Astrocyte (in vitro differentiated cells and primary cell): ENCODE results near the gene PFDN2.

Experiments
- EZH2 ChIP-seq: IDR thresholded peaks from 2 replicates; pipeline ENCODE4 v1.6.1; 2012; ENCODE audit warnings: mild to moderate bottlenecking, low read length, inconsistent platforms; ENCODE audit not compliant: insufficient read depth
- TF ChIP-seq, protein P1 (sequence below): IDR thresholded peaks from 2 replicates; pipeline ENCODE4 v1.5.1; 2011; ENCODE audit warnings: low read depth, mild to moderate bottlenecking, inconsistent platforms, low read length, moderate library complexity; ENCODE audit not compliant: insufficient read depth

DNA sequence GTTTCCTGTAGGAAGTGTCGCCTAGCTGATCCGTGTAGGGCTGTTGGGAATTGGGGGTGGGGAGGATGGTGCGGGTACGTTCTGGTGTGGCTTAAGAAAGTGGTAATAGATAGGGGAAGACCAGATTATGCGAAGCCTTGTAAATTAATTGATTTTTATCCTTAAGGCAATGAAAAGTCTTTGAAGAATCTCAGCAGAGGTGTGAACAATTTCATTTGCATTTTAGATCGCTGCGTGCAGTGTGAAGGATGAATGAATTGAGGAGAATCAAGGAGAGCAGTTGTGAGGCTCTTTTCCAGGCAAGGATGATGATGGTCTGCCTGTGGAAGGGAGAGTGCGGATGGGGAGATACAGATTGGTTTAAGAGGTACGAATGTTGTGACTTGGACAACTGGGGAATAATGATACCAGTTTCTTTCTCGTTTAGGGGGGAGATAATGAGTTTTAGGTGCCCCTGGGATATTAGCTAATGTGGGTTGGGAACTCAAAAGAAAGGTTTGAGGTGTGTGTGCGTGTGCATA lies 15.4 kb upstream of the PFDN2 start:
- TF ChIP-seq, protein P1, sequence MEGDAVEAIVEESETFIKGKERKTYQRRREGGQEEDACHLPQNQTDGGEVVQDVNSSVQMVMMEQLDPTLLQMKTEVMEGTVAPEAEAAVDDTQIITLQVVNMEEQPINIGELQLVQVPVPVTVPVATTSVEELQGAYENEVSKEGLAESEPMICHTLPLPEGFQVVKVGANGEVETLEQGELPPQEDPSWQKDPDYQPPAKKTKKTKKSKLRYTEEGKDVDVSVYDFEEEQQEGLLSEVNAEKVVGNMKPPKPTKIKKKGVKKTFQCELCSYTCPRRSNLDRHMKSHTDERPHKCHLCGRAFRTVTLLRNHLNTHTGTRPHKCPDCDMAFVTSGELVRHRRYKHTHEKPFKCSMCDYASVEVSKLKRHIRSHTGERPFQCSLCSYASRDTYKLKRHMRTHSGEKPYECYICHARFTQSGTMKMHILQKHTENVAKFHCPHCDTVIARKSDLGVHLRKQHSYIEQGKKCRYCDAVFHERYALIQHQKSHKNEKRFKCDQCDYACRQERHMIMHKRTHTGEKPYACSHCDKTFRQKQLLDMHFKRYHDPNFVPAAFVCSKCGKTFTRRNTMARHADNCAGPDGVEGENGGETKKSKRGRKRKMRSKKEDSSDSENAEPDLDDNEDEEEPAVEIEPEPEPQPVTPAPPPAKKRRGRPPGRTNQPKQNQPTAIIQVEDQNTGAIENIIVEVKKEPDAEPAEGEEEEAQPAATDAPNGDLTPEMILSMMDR = no peak
- TF ChIP-seq EZH2 = no peak
